Lower leg skin (tissue), 3 donors: ENCODE results near the gene DHRS4L2.
A peak's percentile ranks its signal among the peaks of the same experiment; 100 is the strongest.

ENCODE experiments used
- POLR2A ChIP-seq, 2 donors: fragments of 450-650 bp; IDR thresholded peaks; one replicate each; pipeline ENCODE4 v1.6.1; 2016 to 2017; ENCODE audit warnings: antibody characterized with exemption in 2 of 2, mild to moderate bottlenecking in 1 of 2, moderate library complexity in 1 of 2
- TF ChIP-seq, protein P1 (sequence below), 3 donors: fragments of 450-650 bp; IDR thresholded peaks; one replicate each; pipeline ENCODE4 v1.5.1; 2016; ENCODE audit warnings: antibody characterized with exemption in 3 of 3, mild to moderate bottlenecking in 3 of 3, moderate library complexity in 2 of 3

DNA sequence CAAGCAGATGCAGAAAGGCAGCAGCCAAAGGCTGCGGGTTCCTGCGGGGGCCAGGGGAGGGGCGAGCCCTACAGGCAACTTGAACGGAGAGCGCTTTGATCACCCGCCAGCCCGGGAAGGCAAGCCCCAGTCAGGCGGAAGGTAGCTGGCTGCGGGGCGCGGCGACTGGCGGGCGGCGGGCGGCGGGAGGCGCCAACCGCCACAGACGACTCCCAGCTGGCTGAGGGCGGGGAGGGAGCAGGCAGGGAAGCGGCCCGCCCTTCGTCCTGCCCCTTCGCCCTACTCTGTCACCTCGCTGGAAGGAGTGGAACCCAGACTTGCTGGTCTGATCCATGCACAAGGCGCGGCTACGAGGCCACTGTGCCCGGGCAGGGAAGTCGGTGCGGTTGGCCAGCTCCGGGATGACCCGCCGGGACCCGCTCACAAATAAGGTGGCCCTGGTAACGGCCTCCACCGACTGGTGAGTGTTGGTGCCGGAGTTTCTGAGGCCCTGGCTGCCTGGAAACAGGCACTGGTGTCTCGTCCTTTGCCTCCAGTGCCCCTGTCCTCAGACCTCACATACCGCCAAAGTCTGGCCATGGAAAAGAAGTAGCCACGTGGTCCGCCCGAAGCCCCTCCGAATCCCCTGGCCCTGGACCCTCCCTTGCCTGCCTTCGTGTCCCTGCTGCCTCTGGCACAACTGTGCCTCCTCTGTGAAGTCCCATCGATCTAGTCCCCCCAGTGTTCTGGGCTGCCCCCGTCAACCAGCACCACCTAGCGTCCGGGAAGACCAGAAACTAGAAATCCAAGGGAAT is 47.6 kb downstream of the DHRS4L2 start:
- TF ChIP-seq, protein P1, sequence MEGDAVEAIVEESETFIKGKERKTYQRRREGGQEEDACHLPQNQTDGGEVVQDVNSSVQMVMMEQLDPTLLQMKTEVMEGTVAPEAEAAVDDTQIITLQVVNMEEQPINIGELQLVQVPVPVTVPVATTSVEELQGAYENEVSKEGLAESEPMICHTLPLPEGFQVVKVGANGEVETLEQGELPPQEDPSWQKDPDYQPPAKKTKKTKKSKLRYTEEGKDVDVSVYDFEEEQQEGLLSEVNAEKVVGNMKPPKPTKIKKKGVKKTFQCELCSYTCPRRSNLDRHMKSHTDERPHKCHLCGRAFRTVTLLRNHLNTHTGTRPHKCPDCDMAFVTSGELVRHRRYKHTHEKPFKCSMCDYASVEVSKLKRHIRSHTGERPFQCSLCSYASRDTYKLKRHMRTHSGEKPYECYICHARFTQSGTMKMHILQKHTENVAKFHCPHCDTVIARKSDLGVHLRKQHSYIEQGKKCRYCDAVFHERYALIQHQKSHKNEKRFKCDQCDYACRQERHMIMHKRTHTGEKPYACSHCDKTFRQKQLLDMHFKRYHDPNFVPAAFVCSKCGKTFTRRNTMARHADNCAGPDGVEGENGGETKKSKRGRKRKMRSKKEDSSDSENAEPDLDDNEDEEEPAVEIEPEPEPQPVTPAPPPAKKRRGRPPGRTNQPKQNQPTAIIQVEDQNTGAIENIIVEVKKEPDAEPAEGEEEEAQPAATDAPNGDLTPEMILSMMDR (IDR thresholded peaks at IDR 0.05) = peak in 1 of 3 donors; percentile 42
- no peak for TF ChIP-seq POLR2A (IDR thresholded peaks at IDR 0.05)
